Small intestine (tissue), 7 donors: ENCODE results near the gene ACTRT2. TPM values are rescaled to one million over a fixed set of nuclear protein-coding genes. Genes with fewer than 3 reads are reported as not detected.
A peak's percentile ranks its signal among the peaks of the same experiment; 100 is the strongest.

Source experiments
- DNase-seq, 2 donors: peaks; one replicate each; pipeline versions ENCODE4 v3.0.0 to v3.0.0-alpha.2; 2013
- FAIRE-seq: peaks from 2 replicates; lab custom pipeline; 2012; peaks lifted over from hg19 to GRCh38; lab: Jason Lieb, UNC
- H3K27ac ChIP-seq, 3 donors: one replicate each; pipeline ENCODE4 v1.5.1; 2013; ENCODE audit warnings: low read length in 2 of 3, mild to moderate bottlenecking in 2 of 3, control low read depth in 1 of 3, inconsistent platforms in 1 of 3, low read depth in 1 of 3, moderate library complexity in 1 of 3
- H3K27me3 ChIP-seq, 3 donors: one replicate each; pipeline ENCODE4 v1.6.1; 2013; ENCODE audit warnings: low read length in 3 of 3, inconsistent platforms in 1 of 3; ENCODE audit not compliant: control insufficient read depth in 3 of 3, insufficient read depth in 3 of 3
- H3K36me3 ChIP-seq, 3 donors: one replicate each; pipeline ENCODE4 v1.6.1; 2013; ENCODE audit warnings: low read length in 3 of 3, inconsistent platforms in 1 of 3, low read depth in 1 of 3, mild to moderate bottlenecking in 1 of 3, moderate library complexity in 1 of 3; ENCODE audit not compliant: control insufficient read depth in 3 of 3, insufficient read depth in 2 of 3
- H3K4me1 ChIP-seq, 3 donors: one replicate each; pipeline ENCODE4 v1.6.1; 2013; ENCODE audit warnings: low read length in 2 of 3, inconsistent platforms in 1 of 3, low read depth in 1 of 3, mild to moderate bottlenecking in 1 of 3, moderate library complexity in 1 of 3; ENCODE audit not compliant: control insufficient read depth in 3 of 3, insufficient read depth in 2 of 3
- H3K4me3 ChIP-seq, 3 donors: one replicate each; pipeline ENCODE4 v1.5.1; 2013; ENCODE audit warnings: low read length in 3 of 3, control low read depth in 1 of 3, inconsistent platforms in 1 of 3, low read depth in 1 of 3, mild to moderate bottlenecking in 1 of 3, moderate library complexity in 1 of 3
- H3K9me3 ChIP-seq, 2 donors: one replicate each; pipeline ENCODE4 v1.6.1; 2013; ENCODE audit warnings: low read depth in 1 of 2, low read length in 1 of 2; ENCODE audit not compliant: control insufficient read depth in 2 of 2, insufficient read depth in 1 of 2
- WGBS, 3 donors: extraction: QIAGEN DNeasy Blood & Tissue Kit; methylation state at CpG; one replicate each; pipeline ENCODE4 v1.1.7; 2013; 5-methylcytosine and 5-hydroxymethylcytosine counted together
- polyA plus RNA-seq, 4 donors: library from polyadenylated mRNA; stranded (reverse) in 3 of 4; unstranded in 1 of 4; fragments of 200-250 nt in 3 of 4; fragments of 120-200 nt in 1 of 4; gene quantifications; one replicate each; pipeline versions ENCODE4 v1.2.1 to v1.2.3, GENCODE V29; 2013
- donor health status: healthy with polysubstance abuse.
- donor health status: control.
- donor health status: control.
- donor health status: Bipolar disorder and iron deficiency.
- donor health status: healthy.

Gene ACTRT2
- polyA plus RNA-seq, 4 donors: not detected

DNA sequence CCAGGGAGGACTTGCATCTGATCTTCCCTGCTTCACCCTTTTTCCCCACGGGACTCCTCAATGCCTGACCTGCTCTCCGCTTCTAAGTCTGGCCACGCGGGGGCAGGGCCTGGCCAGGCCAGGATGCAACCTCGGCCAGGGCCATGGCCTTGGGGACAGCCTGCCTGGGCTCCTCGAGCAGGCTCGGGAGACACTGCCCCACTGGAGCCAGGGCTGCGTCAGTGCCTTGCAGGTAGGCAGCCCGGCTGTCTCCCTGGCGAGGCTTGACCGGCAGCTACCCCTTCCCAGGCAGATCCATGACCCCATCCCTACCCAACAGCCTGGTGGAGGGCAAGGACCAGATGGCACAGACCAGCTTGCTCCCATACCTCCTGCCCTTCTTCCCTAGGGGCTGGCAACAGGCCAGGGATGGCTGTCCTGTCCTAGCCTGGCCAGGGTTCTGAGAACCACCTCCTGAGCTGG, 45.0 kb downstream of the ACTRT2 start:
- H3K27me3 ChIP-seq: peaks cover 2 to 62% (median 18%) of the 10 kb centered on the region in 3 donors
- 20 to 41% (median 40%) methylated on average over 11 of the region's 11 CpGs for WGBS, 3 donors
- peak; percentile 59 to 76 for DNase-seq
- peak overlapping the region in 1 of 3 donors; percentile 18 for H3K27ac ChIP-seq
- peak overlapping the region in 2 of 3 donors; percentile 63 to 69 for H3K4me3 ChIP-seq
- H3K9me3 ChIP-seq: no peaks in the 10 kb centered on the region
- H3K36me3 ChIP-seq: peaks cover 0 to 44% (median 0%) of the 10 kb centered on the region in 3 donors
- peaks cover 0 to 15% (median 0%) of the 10 kb centered on the region in 3 donors for H3K4me1 ChIP-seq
- no peak for FAIRE-seq

DNA sequence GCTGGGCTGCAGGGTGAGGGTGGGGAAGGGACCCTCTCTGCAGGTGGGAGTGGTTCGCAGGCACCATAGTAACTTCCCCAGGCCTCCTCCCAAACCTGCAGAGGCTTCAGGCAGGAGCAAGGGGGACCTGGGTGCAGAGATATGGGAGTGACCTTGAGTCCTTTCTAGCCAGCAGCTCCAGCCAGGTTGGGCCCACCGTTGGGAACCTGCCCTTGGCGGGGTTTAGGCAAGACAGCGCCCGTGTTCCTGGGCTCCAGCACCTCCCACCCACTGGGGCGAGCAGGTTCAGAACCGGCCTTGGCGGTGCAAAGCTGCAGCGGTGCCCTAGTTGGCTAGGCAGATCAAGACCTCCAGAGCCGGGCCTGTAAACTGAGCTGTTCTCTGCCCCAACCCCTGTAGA, 45.6 kb downstream of the ACTRT2 start:
- peaks cover 2 to 64% (median 18%) of the 10 kb centered on the region in 3 donors for H3K27me3 ChIP-seq
- peak overlapping the region in 2 of 3 donors; percentile 63 to 69 for H3K4me3 ChIP-seq
- peaks cover 0 to 14% (median 0%) of the 10 kb centered on the region in 3 donors for H3K4me1 ChIP-seq
- H3K9me3 ChIP-seq: no peaks in the 10 kb centered on the region
- no peak for FAIRE-seq
- peak; percentile 9 to 19 for DNase-seq
- H3K36me3 ChIP-seq: peaks cover 0 to 48% (median 0%) of the 10 kb centered on the region in 3 donors
- 6 to 47% (median 37%) methylated on average over 10 of the region's 10 CpGs for WGBS, 3 donors
- peak overlapping the region in 1 of 3 donors; percentile 72 for H3K27ac ChIP-seq

DNA sequence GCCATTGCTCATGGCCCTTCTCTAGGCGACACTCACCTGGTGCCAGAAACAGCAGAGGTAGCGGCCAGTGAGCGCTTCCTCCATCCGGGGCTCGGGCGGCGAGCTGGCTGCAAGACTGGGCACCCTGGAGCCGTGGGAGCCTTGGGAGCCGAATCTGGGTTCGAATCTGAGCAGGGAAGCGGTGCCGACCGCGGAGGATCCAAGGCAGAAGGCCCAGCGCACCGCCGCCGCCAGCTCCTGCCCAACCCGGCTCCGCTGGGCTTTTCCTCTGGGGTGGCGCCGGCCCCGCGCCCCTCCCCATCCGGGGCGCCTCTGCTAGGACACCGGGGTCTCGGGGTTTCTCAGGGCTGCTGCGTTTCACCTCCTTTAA, 46.0 kb downstream of the ACTRT2 start:
- H3K4me3 ChIP-seq: peak overlapping the region in 2 of 3 donors; percentile 63 to 69
- H3K9me3 ChIP-seq: no peaks in the 10 kb centered on the region
- WGBS, 3 donors: 14 to 22% (median 17%) methylated on average over 25 to 29 of the region's 29 CpGs
- peaks cover 0 to 14% (median 0%) of the 10 kb centered on the region in 3 donors for H3K4me1 ChIP-seq
- peaks cover 0 to 46% (median 0%) of the 10 kb centered on the region in 3 donors for H3K36me3 ChIP-seq
- H3K27ac ChIP-seq: peak overlapping the region in 2 of 3 donors; percentile 72 to 81
- DNase-seq (peak in 1 of 2 donors; percentile 33), FAIRE-seq (no peak)
- peaks cover 2 to 64% (median 20%) of the 10 kb centered on the region in 3 donors for H3K27me3 ChIP-seq

DNA sequence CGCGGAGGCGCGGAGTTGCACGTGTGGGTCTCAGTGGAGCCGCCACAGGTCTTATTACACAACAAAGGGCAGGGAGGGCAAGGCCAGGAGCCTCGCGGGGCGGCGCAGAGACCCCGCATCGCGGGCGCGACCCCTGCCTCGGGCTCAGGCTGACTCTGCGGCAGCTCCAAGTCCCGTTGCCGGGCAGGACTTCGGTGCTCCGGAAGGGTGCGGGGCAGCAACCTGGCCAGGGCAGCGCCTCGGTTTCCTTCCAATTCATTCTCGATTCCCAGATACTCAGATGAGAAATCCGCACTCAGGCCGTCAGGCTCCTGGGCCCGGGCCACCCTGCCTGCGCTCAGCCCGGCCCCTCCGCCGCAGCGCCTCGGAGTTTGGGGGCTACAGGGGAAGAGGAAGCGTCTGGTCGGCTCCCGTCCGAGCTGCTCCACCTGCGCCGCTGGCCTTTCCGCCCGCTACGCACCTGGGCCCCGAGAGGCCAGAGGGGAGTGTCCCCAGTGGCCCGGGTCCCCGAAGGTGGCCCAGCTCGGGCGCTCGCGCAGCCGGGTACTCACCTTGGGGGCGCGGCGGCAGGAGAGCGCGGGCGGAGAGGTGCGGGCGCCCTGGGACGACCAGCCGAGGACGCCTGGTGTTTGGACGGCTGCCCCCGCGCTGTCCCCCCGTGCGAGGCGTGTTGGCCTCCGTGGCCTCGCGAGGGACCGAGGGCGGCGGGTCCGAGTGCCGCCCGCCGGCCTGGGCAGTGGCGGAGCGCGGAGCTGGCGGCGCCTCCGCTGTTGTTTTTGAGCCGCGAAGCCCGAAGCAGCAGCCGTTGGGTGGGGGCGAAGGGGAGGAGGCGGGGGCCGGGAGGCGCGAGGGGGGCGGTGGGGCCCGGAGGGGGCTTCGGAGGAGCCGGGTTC, 46.6 kb downstream of the ACTRT2 start:
- WGBS, 3 donors: 2 to 3% (median 3%) methylated on average over 56 to 97 of the region's 97 CpGs
- peak overlapping the region; percentile 79 to 92 (median 81) for H3K27ac ChIP-seq
- peaks cover 2 to 64% (median 23%) of the 10 kb centered on the region in 3 donors for H3K27me3 ChIP-seq
- H3K4me1 ChIP-seq: peaks cover 0 to 14% (median 0%) of the 10 kb centered on the region in 3 donors
- DNase-seq (peak; percentile 35 to 68), FAIRE-seq (no peak)
- H3K4me3 ChIP-seq: peak overlapping the region in 2 of 3 donors; percentile 63 to 69
- peaks cover 0 to 43% (median 0%) of the 10 kb centered on the region in 3 donors for H3K36me3 ChIP-seq
- no peaks in the 10 kb centered on the region for H3K9me3 ChIP-seq

DNA sequence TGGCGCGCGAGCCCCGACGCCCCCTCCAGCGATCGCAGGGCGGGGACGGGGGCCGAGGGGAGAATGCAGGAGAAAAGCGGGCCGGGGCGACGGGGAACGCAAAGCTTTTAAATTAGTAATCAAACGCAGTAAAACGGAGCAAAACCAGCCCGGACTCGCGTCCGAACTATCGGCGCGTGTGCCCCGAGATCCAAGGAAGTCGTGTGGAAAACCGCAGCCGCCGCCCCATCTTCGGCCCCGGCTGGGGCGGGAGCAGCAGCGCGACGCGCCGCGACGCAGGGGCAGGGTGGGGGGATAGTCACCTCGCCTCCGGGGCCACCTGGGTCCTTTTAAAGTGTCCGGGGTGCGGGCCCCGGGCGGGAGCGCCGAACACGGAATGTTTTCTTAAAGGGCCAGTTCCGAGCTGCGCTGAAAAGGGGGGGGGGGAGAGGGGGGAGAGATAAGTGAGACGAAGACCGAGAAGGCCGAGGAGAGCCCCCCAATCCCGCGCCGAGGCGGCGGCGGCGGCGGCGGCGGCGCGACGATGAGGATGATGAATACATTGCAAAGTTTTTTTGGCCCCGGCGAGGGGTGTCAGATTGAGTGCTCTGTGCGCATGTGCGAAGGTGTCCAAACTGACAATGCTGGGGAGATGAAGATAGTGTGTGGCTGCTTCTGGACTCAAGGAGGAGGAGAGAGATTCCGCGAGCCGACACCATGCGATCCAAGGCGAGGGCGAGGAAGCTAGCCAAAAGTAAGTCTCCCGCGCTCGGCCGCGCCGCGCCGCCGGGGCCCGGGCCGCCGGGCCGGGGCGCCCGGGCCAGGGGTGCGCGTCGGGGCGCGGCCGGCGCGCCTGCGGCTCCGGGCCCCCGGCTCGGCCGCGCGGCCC, 47.5 kb downstream of the ACTRT2 start, which contains the start of gene PRDM16:
Gene PRDM16, plus strand, starts transcription at position 640 of the 868 bp plus-strand sequence. Its CDS starts 57 bp downstream, at position 697.
- no peak for FAIRE-seq
- DNase-seq: peak; percentile 76 to 82
- Histone ChIP-seq H3K4me3 (peak within 1 kb of the TSS; percentile 43 to 69 (median 63)), H3K36me3 (peaks cover 0 to 37% (median 0%) of the 10 kb centered on the region in 3 donors), H3K27me3 (peaks cover 2 to 63% (median 26%) of the 10 kb centered on the region in 3 donors), H3K27ac (peak within 1 kb of the TSS; percentile 79 to 92 (median 90)), H3K4me1 (peaks cover 0 to 14% (median 0%) of the 10 kb centered on the region in 3 donors), H3K9me3 (no peaks in the 10 kb centered on the region)
- WGBS, 3 donors: 1% methylated on average over 81 to 106 of the region's 106 CpGs

DNA sequence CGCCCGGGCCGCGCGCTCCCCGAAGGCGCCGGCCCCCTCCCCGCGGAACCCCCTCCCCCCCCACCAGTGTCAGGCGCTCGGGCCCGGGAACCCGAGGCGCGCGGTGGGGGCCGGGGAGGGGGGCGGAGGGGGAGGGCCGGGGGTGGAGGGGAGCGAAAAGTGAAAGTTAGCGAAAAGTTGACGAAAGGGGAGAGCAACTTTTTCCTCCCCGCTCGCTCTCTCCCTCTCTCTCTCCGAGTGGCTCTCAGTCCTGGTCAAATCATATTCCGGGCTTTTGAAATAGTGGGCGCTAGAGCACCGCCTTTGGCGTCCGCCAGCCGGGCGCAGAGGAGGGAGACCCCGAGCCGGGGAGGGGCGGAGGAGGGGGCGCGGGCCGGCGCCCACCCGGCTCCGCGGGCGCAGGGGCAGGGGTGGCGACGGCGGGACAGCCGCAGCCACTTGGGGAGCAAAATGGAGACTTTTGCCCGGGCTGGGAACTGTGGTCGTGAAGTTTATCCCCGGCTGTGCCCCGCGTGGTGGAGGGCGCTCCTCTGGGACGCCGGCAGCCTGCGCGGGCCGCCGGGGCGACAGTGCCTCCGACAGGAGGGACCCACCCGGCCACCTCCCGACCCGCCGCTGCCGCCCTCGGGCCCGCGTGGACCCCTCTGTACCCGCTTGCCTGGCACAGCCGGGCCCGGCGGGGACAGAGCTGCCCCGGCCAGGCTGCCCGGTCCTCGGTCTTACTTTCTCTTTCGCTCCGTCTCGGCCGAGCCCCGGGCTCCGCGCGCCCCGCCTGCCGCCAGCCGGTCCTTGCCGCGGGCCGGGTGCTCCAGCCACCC, 48.4 kb downstream of the ACTRT2 start:
- H3K27me3 ChIP-seq: peaks cover 2 to 59% (median 27%) of the 10 kb centered on the region in 3 donors
- peaks cover 0 to 14% (median 0%) of the 10 kb centered on the region in 3 donors for H3K4me1 ChIP-seq
- H3K27ac ChIP-seq: peak overlapping the region; percentile 75 to 79 (median 75)
- DNase-seq: peak; percentile 65 to 81
- peaks cover 0 to 28% (median 0%) of the 10 kb centered on the region in 3 donors for H3K36me3 ChIP-seq
- 0 to 1% (median 1%) methylated on average over 40 to 87 of the region's 91 CpGs for WGBS, 3 donors
- no peaks in the 10 kb centered on the region for H3K9me3 ChIP-seq
- FAIRE-seq: no peak
- H3K4me3 ChIP-seq: peak overlapping the region; percentile 43 to 63 (median 52)

DNA sequence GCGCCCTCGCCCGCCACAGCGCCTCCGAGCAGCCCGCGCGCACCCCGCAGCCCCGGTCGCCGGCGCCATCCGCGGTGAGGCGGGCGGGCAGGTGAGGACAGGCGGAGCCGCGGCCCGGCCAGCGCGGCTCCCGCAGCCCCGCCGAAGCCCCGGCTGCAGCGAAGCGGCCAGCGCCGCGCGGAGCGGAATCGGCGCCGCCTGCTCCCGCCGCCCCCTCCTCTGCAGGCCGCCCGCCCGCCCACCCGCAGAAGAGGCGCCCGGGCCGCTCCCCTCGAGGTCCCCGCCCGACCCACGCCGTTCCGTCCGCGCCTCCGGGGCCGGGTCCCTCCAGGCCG, 49.0 kb downstream of the ACTRT2 start:
- Histone ChIP-seq H3K4me1 (peaks cover 0 to 14% (median 0%) of the 10 kb centered on the region in 3 donors), H3K4me3 (peak overlapping the region; percentile 43 to 63 (median 52)), H3K36me3 (peaks cover 0 to 24% (median 0%) of the 10 kb centered on the region in 3 donors), H3K27ac (peak overlapping the region in 2 of 3 donors; percentile 79 to 87), H3K27me3 (peaks cover 2 to 54% (median 24%) of the 10 kb centered on the region in 3 donors), H3K9me3 (no peaks in the 10 kb centered on the region)
- DNase-seq: no peak
- 0 to 1% (median 0%) methylated on average over 32 to 57 of the region's 57 CpGs for WGBS, 3 donors
- no peak for FAIRE-seq
